HUES6 (cell line): ENCODE data around the gene MYH13.
"Not testable (repeated sequence)": the region's sequence is repeated elsewhere in the genome, so short reads cannot be mapped to it uniquely, and the experiment has no call there.

Source experiments
- H3K27ac ChIP-seq: 2 replicates; pipeline ENCODE4 v1.7.0; 2013; ENCODE audit warnings: low read depth, mild to moderate bottlenecking, low read length, inconsistent platforms
- H3K27me3 ChIP-seq: 2 replicates; pipeline ENCODE4 v1.6.1; 2013; ENCODE audit warnings: low read length; ENCODE audit not compliant: control insufficient read depth, insufficient read depth
- H3K36me3 ChIP-seq: 2 replicates; pipeline ENCODE4 v1.6.1; 2013; ENCODE audit warnings: low read length; ENCODE audit not compliant: control insufficient read depth, insufficient read depth
- H3K4me1 ChIP-seq: 2 replicates; pipeline ENCODE4 v1.6.1; 2013; ENCODE audit warnings: low read length; ENCODE audit not compliant: control insufficient read depth, insufficient read depth
- H3K4me3 ChIP-seq: 2 replicates; pipeline ENCODE4 v1.5.1; 2013; ENCODE audit warnings: low read depth, low read length
- H3K9ac ChIP-seq: one replicate; pipeline ENCODE4 v1.6.1; 2013; ENCODE audit warnings: mild to moderate bottlenecking, low read length
- H3K9me3 ChIP-seq: 2 replicates; pipeline ENCODE4 v1.6.1; 2013; ENCODE audit warnings: low read depth, low read length; ENCODE audit not compliant: control insufficient read depth, insufficient read depth

MYH13 gene

GRCh38 chr17:10304758-10305300, 68.0 kb downstream of the MYH13 start:
- Histone ChIP-seq H3K4me1 (peaks cover 17% of the 10 kb centered on the region), H3K36me3 (no peaks in the 10 kb centered on the region), H3K27ac (no peak overlapping the region; the same call in 1 of the 2 replicates), H3K9me3 (peaks cover 5% of the 10 kb centered on the region; the same call in 1 of the 2 replicates), H3K27me3 (no peaks in the 10 kb centered on the region), H3K4me3 (no peak overlapping the region), H3K9ac (no peak overlapping the region)

- no peaks in the 10 kb centered on the region for H3K36me3 ChIP-seq
- no peak overlapping the region for H3K4me3 ChIP-seq
- no peaks in the 10 kb centered on the region for H3K27me3 ChIP-seq
- no peak overlapping the region for H3K9ac ChIP-seq
- H3K9me3 ChIP-seq: no peaks in the 10 kb centered on the region
- H3K4me1 ChIP-seq: no peaks in the 10 kb centered on the region
- no peak overlapping the region for H3K27ac ChIP-seq
Observed at GRCh38 chr17:10297691-10298090, 75.1 kb downstream of the MYH13 start.

GRCh38 chr17:10295728-10296343, 77.0 kb downstream of the MYH13 start:
- peaks cover 10% of the 10 kb centered on the region; the same call in 1 of the 2 replicates for H3K4me1 ChIP-seq
- H3K27me3 ChIP-seq: no peaks in the 10 kb centered on the region
- H3K36me3 ChIP-seq: no peaks in the 10 kb centered on the region
- H3K27ac ChIP-seq: no peak overlapping the region
- no peaks in the 10 kb centered on the region for H3K9me3 ChIP-seq
- H3K9ac ChIP-seq: no peak overlapping the region
- H3K4me3 ChIP-seq: no peak overlapping the region

GRCh38 chr17:10294180-10294579, 78.6 kb downstream of the MYH13 start:
- Histone ChIP-seq H3K36me3 (no peaks in the 10 kb centered on the region), H3K9ac (no peak overlapping the region), H3K27ac (no peak overlapping the region), H3K9me3 (no peaks in the 10 kb centered on the region), H3K4me1 (peaks cover 10% of the 10 kb centered on the region; the same call in 1 of the 2 replicates), H3K27me3 (no peaks in the 10 kb centered on the region), H3K4me3 (no peak overlapping the region)

- H3K4me3 ChIP-seq: no peak overlapping the region
Observed at GRCh38 chr17:10292057-10292937, 80.5 kb downstream of the MYH13 start.

GRCh38 chr17:10291576-10291975, 81.2 kb downstream of the MYH13 start:
- not testable (repeated sequence) for H3K27ac ChIP-seq, H3K27me3 ChIP-seq, H3K4me3 ChIP-seq, H3K9ac ChIP-seq, H3K36me3 ChIP-seq, H3K9me3 ChIP-seq
- peaks cover 10% of the 10 kb centered on the region; the same call in 1 of the 2 replicates for H3K4me1 ChIP-seq

More at GRCh38 chr17:10292057-10292937, 80.5 kb downstream of the MYH13 start:
- no peak overlapping the region for H3K9ac ChIP-seq
- peaks cover 10% of the 10 kb centered on the region; the same call in 1 of the 2 replicates for H3K4me1 ChIP-seq
- no peaks in the 10 kb centered on the region for H3K36me3 ChIP-seq
- H3K27me3 ChIP-seq: no peaks in the 10 kb centered on the region
- H3K9me3 ChIP-seq: no peaks in the 10 kb centered on the region
- H3K27ac ChIP-seq: no peak overlapping the region

GRCh38 chr17:10290041-10290440, 82.8 kb downstream of the MYH13 start:
- Histone ChIP-seq H3K27ac (no peak overlapping the region), H3K9ac (no peak overlapping the region), H3K9me3 (no peaks in the 10 kb centered on the region), H3K4me3 (no peak overlapping the region), H3K36me3 (no peaks in the 10 kb centered on the region), H3K27me3 (no peaks in the 10 kb centered on the region), H3K4me1 (peaks cover 10% of the 10 kb centered on the region; the same call in 1 of the 2 replicates)

GRCh38 chr17:10286324-10286723, 86.5 kb downstream of the MYH13 start:
- H3K9me3 ChIP-seq: no peaks in the 10 kb centered on the region
- H3K36me3 ChIP-seq: no peaks in the 10 kb centered on the region
- H3K27me3 ChIP-seq: no peaks in the 10 kb centered on the region
- H3K27ac ChIP-seq: no peak overlapping the region
- H3K9ac ChIP-seq: no peak overlapping the region
- no peaks in the 10 kb centered on the region for H3K4me1 ChIP-seq
- H3K4me3 ChIP-seq: no peak overlapping the region

- H3K9ac ChIP-seq: no peak overlapping the region
Observed at GRCh38 chr17:10285896-10286295, 86.9 kb downstream of the MYH13 start.

GRCh38 chr17:10280068-10280467, 92.7 kb downstream of the MYH13 start:
- H3K27ac ChIP-seq: no peak overlapping the region
- H3K4me1 ChIP-seq: peaks cover 17% of the 10 kb centered on the region
- H3K27me3 ChIP-seq: no peaks in the 10 kb centered on the region
- H3K9ac ChIP-seq: no peak overlapping the region
- no peaks in the 10 kb centered on the region for H3K9me3 ChIP-seq
- H3K36me3 ChIP-seq: no peaks in the 10 kb centered on the region
- H3K4me3 ChIP-seq: no peak overlapping the region

More at GRCh38 chr17:10285896-10286295, 86.9 kb downstream of the MYH13 start:
- Histone ChIP-seq H3K9me3 (no peaks in the 10 kb centered on the region), H3K27me3 (no peaks in the 10 kb centered on the region), H3K36me3 (no peaks in the 10 kb centered on the region), H3K27ac (no peak overlapping the region), H3K4me3 (no peak overlapping the region), H3K4me1 (no peaks in the 10 kb centered on the region)

- Histone ChIP-seq H3K4me1 (peaks cover 17% of the 10 kb centered on the region), H3K9me3 (no peaks in the 10 kb centered on the region), H3K27ac (no peak overlapping the region), H3K4me3 (no peak overlapping the region), H3K9ac (no peak overlapping the region), H3K36me3 (no peaks in the 10 kb centered on the region), H3K27me3 (no peaks in the 10 kb centered on the region)
Observed at GRCh38 chr17:10278218-10278617, 94.6 kb downstream of the MYH13 start.
